ENCODE data around the gene INPP5A. TPM values are rescaled to one million over a fixed set of nuclear protein-coding genes. Genes with fewer than 3 reads are reported as not detected.

Gene INPP5A
- total and polyA plus RNA-seq, 2 donors (not counting 1 experiment from before 2014, with no cell fraction given) = 9.3 to 87.8 TPM

DNA sequence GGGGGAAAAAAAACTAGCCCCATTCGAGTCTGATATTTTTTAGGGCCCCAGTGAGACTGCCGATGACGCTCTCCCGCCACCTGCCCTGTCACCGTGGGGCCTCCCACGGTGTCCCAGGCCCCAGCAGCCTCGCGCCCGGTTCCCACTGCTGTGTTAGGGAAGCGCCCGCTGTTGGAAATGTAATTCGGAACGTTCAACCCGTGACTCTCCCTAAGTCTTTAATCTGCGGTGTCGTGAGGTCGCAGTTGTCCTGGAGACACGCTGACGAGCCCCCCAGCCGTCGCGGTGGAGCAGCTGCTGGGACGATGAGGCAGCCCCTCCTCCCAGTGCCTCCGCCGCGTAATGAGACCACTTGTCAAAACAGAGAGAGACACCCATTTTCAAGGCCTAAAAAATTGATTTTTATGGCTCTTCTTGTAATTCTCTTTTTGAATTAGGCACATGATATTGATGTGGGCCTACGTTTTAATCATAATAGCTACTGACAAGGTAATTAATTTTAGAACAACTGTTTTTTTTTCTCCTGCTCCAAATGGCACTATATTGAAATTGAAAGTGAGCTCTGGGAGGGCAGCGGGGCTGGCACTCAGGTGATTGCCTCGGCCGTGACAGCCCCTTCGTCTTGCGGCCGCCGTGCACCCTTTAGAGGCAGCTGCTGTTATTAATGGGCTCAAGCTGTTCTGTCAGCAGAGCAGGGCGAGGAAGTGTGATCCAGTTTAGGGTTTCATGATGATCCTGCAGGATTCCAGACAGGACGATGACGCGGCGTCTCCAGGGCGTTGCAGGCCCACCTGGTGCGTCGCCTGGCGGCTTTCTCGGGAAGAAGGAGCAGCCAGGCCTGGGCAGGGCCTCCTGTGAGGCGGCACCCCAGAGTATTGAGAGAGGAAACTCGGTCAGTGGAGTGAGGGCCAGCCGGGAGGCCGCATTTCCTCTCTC, 185.1 kb downstream of the INPP5A start:
- Histone ChIP-seq H4K20me1 (ENCODE audit: control insufficient read depth, insufficient read depth, low read length, poor library complexity, severe bottlenecking) (no peaks in the 10 kb centered on the region), H3K4me2 (replicated peaks; ENCODE audit: low read depth, low read length, poor library complexity, severe bottlenecking) (no peak overlapping the region), H3K27ac (ENCODE audit: low read length in 2 of 2) (no peak overlapping the region), H3K27me3 (replicated peaks in 1 of 4; ENCODE audit: control extremely low read depth in 1 of 4, control insufficient read depth in 3 of 4, insufficient read depth in 4 of 4, low read length in 3 of 4) (no peaks in the 10 kb centered on the region), H3K36me3 (replicated peaks in 1 of 2; ENCODE audit: control extremely low read depth in 1 of 2, control insufficient read depth in 1 of 2, extremely low read depth in 1 of 2, insufficient read depth in 2 of 2, low read length in 1 of 2) (peaks cover 0 to 14% of the 10 kb centered on the region in 2 experiments), H3K9me3 (ENCODE audit: control extremely low read depth in 1 of 3, control insufficient read depth in 2 of 3, insufficient read depth in 1 of 3, low read length in 2 of 3) (peaks cover 0 to 28% (median 0%) of the 10 kb centered on the region in 3 donors), H2AFZ (ENCODE audit: insufficient read depth, low read depth, low read length, poor library complexity, severe bottlenecking) (no peak overlapping the region), H3K4me1 (ENCODE audit: control insufficient read depth in 2 of 2, insufficient read depth in 2 of 2, low read length in 2 of 2) (no peaks in the 10 kb centered on the region), H3K4me3 (ENCODE audit: control extremely low read depth in 1 of 5, extremely low read depth in 1 of 5, insufficient read depth in 1 of 5, low read depth in 2 of 5, low read length in 4 of 5) (no peak overlapping the region), H3K9ac (ENCODE audit: low read length) (no peak overlapping the region), H3K79me2 (ENCODE audit: control insufficient read depth, insufficient read depth, low read length) (no peaks in the 10 kb centered on the region)
- Mint-ChIP-seq H3K27ac (no peak overlapping the region), H3K9me3 (ENCODE audit: insufficient read depth) (no peaks in the 10 kb centered on the region), H3K4me3 (no peak overlapping the region), H3K27me3 (no peaks in the 10 kb centered on the region), H3K4me1 (no peaks in the 10 kb centered on the region)
- intact Hi-C loops (cut with micrococcal nuclease) = no loop called here
- ChIA-PET CTCF (no interaction called here), POLR2A (no interaction called here)
- TF ChIP-seq, protein P1, sequence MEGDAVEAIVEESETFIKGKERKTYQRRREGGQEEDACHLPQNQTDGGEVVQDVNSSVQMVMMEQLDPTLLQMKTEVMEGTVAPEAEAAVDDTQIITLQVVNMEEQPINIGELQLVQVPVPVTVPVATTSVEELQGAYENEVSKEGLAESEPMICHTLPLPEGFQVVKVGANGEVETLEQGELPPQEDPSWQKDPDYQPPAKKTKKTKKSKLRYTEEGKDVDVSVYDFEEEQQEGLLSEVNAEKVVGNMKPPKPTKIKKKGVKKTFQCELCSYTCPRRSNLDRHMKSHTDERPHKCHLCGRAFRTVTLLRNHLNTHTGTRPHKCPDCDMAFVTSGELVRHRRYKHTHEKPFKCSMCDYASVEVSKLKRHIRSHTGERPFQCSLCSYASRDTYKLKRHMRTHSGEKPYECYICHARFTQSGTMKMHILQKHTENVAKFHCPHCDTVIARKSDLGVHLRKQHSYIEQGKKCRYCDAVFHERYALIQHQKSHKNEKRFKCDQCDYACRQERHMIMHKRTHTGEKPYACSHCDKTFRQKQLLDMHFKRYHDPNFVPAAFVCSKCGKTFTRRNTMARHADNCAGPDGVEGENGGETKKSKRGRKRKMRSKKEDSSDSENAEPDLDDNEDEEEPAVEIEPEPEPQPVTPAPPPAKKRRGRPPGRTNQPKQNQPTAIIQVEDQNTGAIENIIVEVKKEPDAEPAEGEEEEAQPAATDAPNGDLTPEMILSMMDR (IDR thresholded peaks at IDR 0.05) = no peak
- TF ChIP-seq EZH2 (IDR thresholded peaks at IDR 0.05; ENCODE audit: borderline replicate concordance, insufficient read depth, low read depth, low read length, poor library complexity, severe bottlenecking) = no peak
- no peak for DNase-seq
- WGBS (ENCODE audit: insufficient coverage) = 96% methylated on average over 44 of the region's 48 CpGs
- no peak for ATAC-seq (ENCODE audit: low read depth)

DNA sequence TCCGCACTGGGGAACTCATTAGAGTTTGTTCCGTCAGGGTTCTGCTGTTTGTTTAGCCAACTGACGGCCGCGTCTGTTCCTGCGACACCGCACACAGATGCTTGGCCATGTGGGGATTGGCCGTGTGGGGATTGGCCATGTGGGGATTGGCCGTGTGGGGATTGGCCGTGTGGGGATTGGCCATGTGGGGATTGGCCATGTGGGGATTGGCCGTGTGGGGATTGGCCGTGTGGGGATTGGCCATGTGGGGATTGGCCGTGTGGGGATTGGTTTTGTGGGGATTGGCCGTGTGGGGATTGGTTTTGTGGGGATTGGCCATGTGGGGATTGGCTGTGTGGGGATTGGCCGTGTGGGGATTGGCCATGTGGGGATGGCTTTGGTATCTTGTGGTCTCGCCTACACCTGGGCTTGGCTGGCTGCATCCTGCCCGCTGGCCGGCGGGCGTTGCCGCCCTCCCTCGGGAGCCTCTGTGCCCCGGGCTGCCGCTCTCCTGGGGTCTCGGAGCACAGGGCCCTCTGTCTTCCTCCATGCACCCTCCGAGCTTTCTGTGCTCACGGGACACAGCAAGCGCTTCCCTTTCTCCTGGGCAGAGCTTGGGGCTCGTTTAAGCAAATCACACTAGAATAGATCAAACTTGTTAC, 185.9 kb downstream of the INPP5A start:
- no peak for ATAC-seq (ENCODE audit: low read depth)
- H3K27ac Mint-ChIP-seq = no peak overlapping the region
- H3K4me1 ChIP-seq (ENCODE audit: control insufficient read depth in 2 of 2, insufficient read depth in 2 of 2, low read length in 2 of 2) = no peaks in the 10 kb centered on the region

More for the DNA sequence above, 185.9 kb downstream of the INPP5A start:
- H4K20me1 ChIP-seq (ENCODE audit: control insufficient read depth, insufficient read depth, low read length, poor library complexity, severe bottlenecking) = no peaks in the 10 kb centered on the region
- H3K36me3 ChIP-seq (replicated peaks in 1 of 2; ENCODE audit: control extremely low read depth in 1 of 2, control insufficient read depth in 1 of 2, extremely low read depth in 1 of 2, insufficient read depth in 2 of 2, low read length in 1 of 2) = peaks cover 0 to 17% of the 10 kb centered on the region in 2 experiments
- H3K9ac ChIP-seq (ENCODE audit: low read length) = no peak overlapping the region
- H3K27me3 Mint-ChIP-seq = no peaks in the 10 kb centered on the region
- 93% methylated on average over 24 of the region's 29 CpGs for WGBS (ENCODE audit: insufficient coverage)
- CTCF ChIA-PET = no interaction called here
- no peak overlapping the region for H3K4me3 Mint-ChIP-seq
- intact Hi-C loops (cut with micrococcal nuclease) = no loop called here
- POLR2A ChIA-PET = no interaction called here
- H3K27me3 ChIP-seq (replicated peaks in 1 of 4; ENCODE audit: control extremely low read depth in 1 of 4, control insufficient read depth in 3 of 4, insufficient read depth in 4 of 4, low read length in 3 of 4) = no peaks in the 10 kb centered on the region
- H3K4me3 ChIP-seq (ENCODE audit: control extremely low read depth in 1 of 5, extremely low read depth in 1 of 5, insufficient read depth in 1 of 5, low read depth in 2 of 5, low read length in 4 of 5) = no peak overlapping the region
- H3K27ac ChIP-seq (ENCODE audit: low read length in 2 of 2) = no peak overlapping the region
- TF ChIP-seq, protein P1 (IDR thresholded peaks at IDR 0.05) = no peak
- no peak for TF ChIP-seq EZH2 (IDR thresholded peaks at IDR 0.05; ENCODE audit: borderline replicate concordance, insufficient read depth, low read depth, low read length, poor library complexity, severe bottlenecking)
- H3K4me1 Mint-ChIP-seq = no peaks in the 10 kb centered on the region
- no peak overlapping the region for H3K4me2 ChIP-seq (replicated peaks; ENCODE audit: low read depth, low read length, poor library complexity, severe bottlenecking)
- peaks cover 0 to 28% (median 0%) of the 10 kb centered on the region in 3 donors for H3K9me3 ChIP-seq (ENCODE audit: control extremely low read depth in 1 of 3, control insufficient read depth in 2 of 3, insufficient read depth in 1 of 3, low read length in 2 of 3)
- no peak overlapping the region for H2AFZ ChIP-seq (ENCODE audit: insufficient read depth, low read depth, low read length, poor library complexity, severe bottlenecking)
- no peak for DNase-seq
- no peaks in the 10 kb centered on the region for H3K9me3 Mint-ChIP-seq (ENCODE audit: insufficient read depth)
- H3K79me2 ChIP-seq (ENCODE audit: control insufficient read depth, insufficient read depth, low read length) = no peaks in the 10 kb centered on the region
